Endothelial cell of umbilical vein (primary cell): ENCODE results near the gene SIGLEC8.

Experiments used
- CTCF ChIP-seq, 2 donors: IDR thresholded peaks; 1 replicate in 1 of 2; 2 replicates in 1 of 2; pipeline ENCODE4 v1.5.1; 2011; ENCODE audit warnings: low read length in 2 of 2, mild to moderate bottlenecking in 2 of 2, moderate library complexity in 2 of 2, control low read depth in 1 of 2, inconsistent platforms in 1 of 2, low read depth in 1 of 2; ENCODE audit not compliant: insufficient read depth in 1 of 2; ENCODE audit errors: extremely low read depth in 1 of 2
- EZH2 ChIP-seq: IDR thresholded peaks from 2 replicates; pipeline ENCODE4 v1.6.1; 2012; ENCODE audit warnings: borderline replicate concordance, low read depth, mild to moderate bottlenecking, moderate library complexity, low read length, inconsistent platforms; ENCODE audit not compliant: severe bottlenecking
- JUN ChIP-seq: IDR thresholded peaks from 2 replicates; pipeline ENCODE4 v1.6.1; 2011; ENCODE audit warnings: borderline replicate concordance, low read depth; ENCODE audit not compliant: insufficient read length, insufficient read depth
- MAX ChIP-seq: IDR thresholded peaks from 2 replicates; pipeline ENCODE4 v1.6.1; 2011; ENCODE audit not compliant: insufficient read depth, insufficient read length
- POLR2A ChIP-seq: IDR thresholded peaks from 2 replicates; pipeline ENCODE4 v1.6.1; 2012; ENCODE audit warnings: low read depth, mild to moderate bottlenecking, control low read depth, low read length
- POLR2AphosphoS5 ChIP-seq: IDR thresholded peaks from 2 replicates; pipeline ENCODE4 v1.6.1; 2012; ENCODE audit warnings: low read depth, mild to moderate bottlenecking, control low read depth, low read length, moderate library complexity; ENCODE audit not compliant: insufficient read depth

DNA sequence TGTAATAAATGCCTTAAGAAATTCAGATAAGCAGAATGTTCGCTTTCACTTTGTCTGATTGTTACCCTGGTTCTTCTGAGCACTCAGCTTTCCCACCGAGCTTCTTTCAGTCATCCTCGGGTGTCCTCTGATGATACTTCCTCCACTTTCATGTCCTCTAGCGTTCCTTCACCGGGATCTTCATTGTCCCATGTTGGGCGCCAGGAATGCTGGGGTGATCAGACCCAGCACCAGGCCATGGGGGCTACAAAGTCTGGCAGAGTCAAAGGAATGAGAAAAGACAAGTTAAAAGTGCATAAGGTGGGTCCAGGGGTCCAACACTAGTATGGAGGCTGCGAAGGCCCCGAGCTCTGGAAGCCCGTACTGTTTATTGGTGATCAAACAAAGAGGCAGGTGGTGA lies 56.1 kb downstream of the SIGLEC8 start:
- no peak for TF ChIP-seq CTCF (IDR thresholded peaks at IDR 0.05; ENCODE audit: extremely low read depth in 1 of 2, insufficient read depth in 1 of 2, low read depth in 1 of 2, low read length in 2 of 2)
- TF ChIP-seq MAX = no peak
- TF ChIP-seq JUN = no peak
- no peak for TF ChIP-seq POLR2A
- TF ChIP-seq EZH2 = no peak
- no peak for TF ChIP-seq POLR2AphosphoS5
